BJ (cell line): ENCODE measurements around the gene ARL8B. TPM values are rescaled to one million over a fixed set of nuclear protein-coding genes. Genes with fewer than 3 reads are reported as not detected.

Experiments
- CTCF ChIA-PET: fragments of 350-600 bp; formaldehyde crosslinking; extraction: SDS; loops from one replicate; lab custom pipeline; 2021; ENCODE audit warnings: antibody characterized with exemption, inconsistent platforms; lab: Yijun Ruan, JAX
- POLR2A ChIA-PET: fragments of 300-600 bp; sonication (Branson Sonifier 250); formaldehyde crosslinking; extraction: SDS; loops from one replicate; lab custom pipeline; 2021; ENCODE audit warnings: antibody characterized with exemption; lab: Charles Lee
- DNase-seq: peaks from one replicate; pipeline ENCODE4 v3.0.0-alpha.2; 2011; ENCODE audit warnings: low read depth
- H3K27me3 ChIP-seq: 2 replicates; pipeline ENCODE4 v1.6.0; 2011; ENCODE audit warnings: low read length; ENCODE audit not compliant: control insufficient read depth, insufficient read depth
- H3K36me3 ChIP-seq: 2 replicates; pipeline ENCODE4 v1.5.1; 2011; ENCODE audit warnings: low read length; ENCODE audit not compliant: control insufficient read depth, insufficient read depth
- H3K4me3 ChIP-seq: 2 replicates; pipeline ENCODE4 v1.5.1; 2011; ENCODE audit warnings: low read depth, mild to moderate bottlenecking, control low read depth, low read length
- CTCF ChIP-seq: IDR thresholded peaks from 2 replicates; pipeline ENCODE4 v1.5.1; 2011; ENCODE audit warnings: low read depth, mild to moderate bottlenecking, control low read depth, inconsistent platforms, low read length, moderate library complexity; ENCODE audit not compliant: insufficient read depth
- polyA plus RNA-seq: library from polyadenylated mRNA; depleted of rRNA; stranded (reverse); fragments of >200 nt; gene quantifications from 2 replicates; pipeline ENCODE4 v1.2.3, GENCODE V29; 2011; rRNA removed
- small RNA-seq: library from RNA; depleted of rRNA; stranded (forward); fragments of <200 nt; gene quantifications from one replicate; pipeline ENCODE3, GENCODE V24; 2012; ENCODE audit warnings: low replicate concordance, low read depth; ENCODE audit not compliant: insufficient read length

ARL8B gene
- polyA plus RNA-seq, 1 experiment: 20.3 TPM

GRCh38 chr3:5221701-5222100 lies 99.6 kb downstream of the ARL8B start:
- no peaks in the 10 kb centered on the region for H3K27me3 ChIP-seq
- H3K4me3 ChIP-seq: no peak overlapping the region
- H3K36me3 ChIP-seq: peaks cover 6% of the 10 kb centered on the region
- ChIA-PET CTCF (no interaction called here), POLR2A (no interaction called here)
- no peak for TF ChIP-seq CTCF
- no peak for DNase-seq

- no peak overlapping the region for H3K4me3 ChIP-seq
- POLR2A ChIA-PET: no interaction called here
- no peaks in the 10 kb centered on the region for H3K27me3 ChIP-seq
- TF ChIP-seq CTCF: no peak
- CTCF ChIA-PET: no interaction called here
- H3K36me3 ChIP-seq: peaks cover 5% of the 10 kb centered on the region
- no peak for DNase-seq
These were observed 100.4 kb downstream of the ARL8B start for GRCh38 chr3:5222283-5223005.

DNA sequence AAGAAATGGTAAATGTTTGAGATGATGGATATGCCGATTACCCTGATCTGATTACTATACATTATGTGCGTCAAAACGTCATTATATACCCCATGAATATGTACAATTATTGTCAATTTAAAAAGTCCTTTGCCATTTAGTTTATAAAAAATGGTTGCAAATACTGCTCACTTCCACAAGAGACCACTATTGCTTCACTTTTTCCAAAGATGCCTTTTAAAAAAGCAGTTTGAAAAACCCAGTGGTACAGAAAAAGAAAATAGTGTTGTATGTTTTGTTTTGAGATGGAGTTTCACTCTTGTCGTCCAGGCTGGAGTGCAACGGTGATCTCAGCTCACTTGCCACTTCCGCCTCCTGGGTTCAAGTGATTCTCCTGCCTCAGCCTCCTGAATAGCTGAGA lies 104.7 kb downstream of the ARL8B start:
- ChIA-PET CTCF (interaction anchor here (0.9 to 1.8 kb wide), 3 partner anchors 9 to 76 kb away, joined by 3 to 6 read pairs (median 6); no protein-coding TSS in a partner anchor), POLR2A (no interaction called here)
- Histone ChIP-seq H3K4me3 (no peak overlapping the region), H3K36me3 (no peaks in the 10 kb centered on the region), H3K27me3 (peaks cover 3% of the 10 kb centered on the region; the same call in 1 of the 2 replicates)
- peak; percentile 48 for TF ChIP-seq CTCF
- no peak for DNase-seq

DNA sequence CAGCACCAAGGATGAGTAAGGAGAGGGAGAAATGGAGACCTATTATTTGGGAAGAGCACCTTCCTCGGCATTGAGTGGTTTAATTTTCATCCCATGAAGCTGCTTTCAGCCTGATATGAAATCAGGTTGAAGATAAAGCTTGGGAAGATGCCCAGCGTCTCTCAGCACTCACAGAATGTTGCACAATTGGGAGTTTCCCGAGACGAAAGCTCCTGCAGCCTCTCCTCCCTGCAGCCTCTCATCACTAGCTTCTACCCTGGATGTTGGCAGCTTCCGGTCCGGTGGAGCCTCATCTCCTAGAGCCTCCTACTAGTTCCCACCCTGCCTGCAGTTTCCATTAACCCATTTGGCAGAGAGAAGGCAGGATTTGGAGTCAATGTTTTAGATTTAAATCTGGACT lies 105.7 kb downstream of the ARL8B start:
- CTCF ChIA-PET: interaction anchor here (1.8 kb wide), 1 partner anchor 75 kb away, joined by 6 read pairs; no protein-coding TSS in a partner anchor
- peaks cover 3% of the 10 kb centered on the region; the same call in 1 of the 2 replicates for H3K27me3 ChIP-seq
- TF ChIP-seq CTCF: no peak
- POLR2A ChIA-PET: no interaction called here
- H3K36me3 ChIP-seq: no peaks in the 10 kb centered on the region
- DNase-seq: no peak
- no peak overlapping the region for H3K4me3 ChIP-seq

- DNase-seq: no peak
- TF ChIP-seq CTCF: no peak
- peaks cover 3% of the 10 kb centered on the region; the same call in 1 of the 2 replicates for H3K27me3 ChIP-seq
- ChIA-PET CTCF (no interaction called here), POLR2A (no interaction called here)
- H3K4me3 ChIP-seq: no peak overlapping the region
- H3K36me3 ChIP-seq: no peaks in the 10 kb centered on the region
These were observed 107.3 kb downstream of the ARL8B start for GRCh38 chr3:5229414-5229813.

Small RNA genes lying within 50 kb of the gene (small RNA-seq; reads per million reads assigned to genes)
- gene AC090955.1 (not detected), gene RF00019 (not detected)

Other genes starting within 250 kb of the ARL8B start
- 15.0 and 18.8 TPM in 2 replicates for gene BHLHE40, start 142.9 kb upstream of the ARL8B start, polyA plus RNA-seq
- gene EDEM1, start 65.4 kb downstream of the ARL8B start, polyA plus RNA-seq: 21.3 and 29.8 TPM in 2 replicates